ENCODE data around the gene DGKH.

DNA sequence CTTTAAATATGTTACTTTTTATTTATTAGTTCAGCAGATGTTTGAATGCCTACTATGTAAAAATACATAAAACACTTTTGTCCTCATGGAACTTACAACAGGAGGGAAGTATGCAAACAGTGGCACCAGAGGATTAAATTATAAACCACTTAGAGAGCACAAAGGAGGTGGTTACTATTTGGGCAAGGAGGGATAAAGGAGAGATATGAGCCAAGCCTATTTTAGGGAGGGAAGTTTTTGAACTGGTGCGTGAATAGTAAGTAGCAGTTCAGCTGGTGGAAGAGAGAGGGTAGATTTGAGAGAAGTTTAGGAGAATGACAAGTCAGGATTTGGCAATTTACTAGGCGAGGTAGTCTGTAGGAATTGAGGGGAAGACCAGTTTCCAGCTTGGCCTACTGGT lies 232.1 kb downstream of the DGKH start:
- TF ChIP-seq ZNF140 (CRISPR knock-in tag; IDR thresholded peaks at IDR 0.05) (no peak), TAF1 (IDR thresholded peaks at IDR 0.05; ENCODE audit: control insufficient read depth, extremely low read depth, insufficient read depth, low read length, severe bottlenecking) (no peak)

Data from K562 (cell line).